ENCODE data around the gene TMEM242.

TMEM242 gene

DNA sequence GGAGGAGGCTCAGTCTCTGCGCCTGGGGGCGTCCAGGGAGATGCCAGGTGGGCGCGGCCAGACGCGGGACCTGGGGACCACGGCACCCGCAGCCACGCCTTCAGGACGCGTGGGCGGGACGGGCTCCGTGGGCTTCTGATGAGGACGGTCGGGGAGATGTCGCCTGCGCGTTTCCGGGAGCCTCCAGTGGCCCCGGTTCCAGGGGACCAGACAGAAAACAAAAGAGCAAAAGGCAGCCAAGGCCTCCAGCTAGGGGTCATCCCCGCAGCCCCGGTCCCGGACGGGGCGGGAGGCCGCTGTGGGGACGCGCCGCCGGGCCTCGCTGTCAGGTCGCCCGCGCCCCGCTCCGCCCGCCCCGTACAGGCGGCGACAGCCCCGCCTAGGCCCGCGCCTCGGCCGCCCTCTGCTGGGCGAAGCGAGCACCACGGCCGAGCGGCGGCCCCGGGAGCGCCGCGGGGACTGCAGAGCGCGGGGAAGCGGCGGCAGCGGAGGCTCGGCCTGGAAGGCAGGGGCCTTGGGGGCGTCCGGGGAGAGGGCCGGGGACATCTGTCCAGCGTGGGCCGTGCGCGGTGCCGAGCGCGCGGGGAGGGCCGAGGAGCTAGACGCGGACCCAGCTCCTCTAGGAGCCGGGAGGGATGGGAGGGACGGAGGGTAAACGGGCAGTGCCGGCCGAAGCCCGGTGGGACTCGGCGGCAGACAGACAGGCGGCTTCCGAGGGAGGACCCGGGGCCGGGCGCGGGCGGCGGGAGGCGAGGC is 48.7 kb downstream of the TMEM242 start:
- TF ChIP-seq, protein P1, sequence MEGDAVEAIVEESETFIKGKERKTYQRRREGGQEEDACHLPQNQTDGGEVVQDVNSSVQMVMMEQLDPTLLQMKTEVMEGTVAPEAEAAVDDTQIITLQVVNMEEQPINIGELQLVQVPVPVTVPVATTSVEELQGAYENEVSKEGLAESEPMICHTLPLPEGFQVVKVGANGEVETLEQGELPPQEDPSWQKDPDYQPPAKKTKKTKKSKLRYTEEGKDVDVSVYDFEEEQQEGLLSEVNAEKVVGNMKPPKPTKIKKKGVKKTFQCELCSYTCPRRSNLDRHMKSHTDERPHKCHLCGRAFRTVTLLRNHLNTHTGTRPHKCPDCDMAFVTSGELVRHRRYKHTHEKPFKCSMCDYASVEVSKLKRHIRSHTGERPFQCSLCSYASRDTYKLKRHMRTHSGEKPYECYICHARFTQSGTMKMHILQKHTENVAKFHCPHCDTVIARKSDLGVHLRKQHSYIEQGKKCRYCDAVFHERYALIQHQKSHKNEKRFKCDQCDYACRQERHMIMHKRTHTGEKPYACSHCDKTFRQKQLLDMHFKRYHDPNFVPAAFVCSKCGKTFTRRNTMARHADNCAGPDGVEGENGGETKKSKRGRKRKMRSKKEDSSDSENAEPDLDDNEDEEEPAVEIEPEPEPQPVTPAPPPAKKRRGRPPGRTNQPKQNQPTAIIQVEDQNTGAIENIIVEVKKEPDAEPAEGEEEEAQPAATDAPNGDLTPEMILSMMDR (IDR thresholded peaks at IDR 0.05; ENCODE audit: low read depth, low read length, missing control alignments) = peak; percentile 44
- in situ Hi-C loops (cut with HindIII; ENCODE audit: low sequenced_read_pairs) = no loop called here
- peak overlapping the region; percentile 57 for H3K4me3 ChIP-seq (ENCODE audit: low read depth, low read length)
- DNase-seq (ENCODE audit: low read depth) = peak; percentile 12

DNA sequence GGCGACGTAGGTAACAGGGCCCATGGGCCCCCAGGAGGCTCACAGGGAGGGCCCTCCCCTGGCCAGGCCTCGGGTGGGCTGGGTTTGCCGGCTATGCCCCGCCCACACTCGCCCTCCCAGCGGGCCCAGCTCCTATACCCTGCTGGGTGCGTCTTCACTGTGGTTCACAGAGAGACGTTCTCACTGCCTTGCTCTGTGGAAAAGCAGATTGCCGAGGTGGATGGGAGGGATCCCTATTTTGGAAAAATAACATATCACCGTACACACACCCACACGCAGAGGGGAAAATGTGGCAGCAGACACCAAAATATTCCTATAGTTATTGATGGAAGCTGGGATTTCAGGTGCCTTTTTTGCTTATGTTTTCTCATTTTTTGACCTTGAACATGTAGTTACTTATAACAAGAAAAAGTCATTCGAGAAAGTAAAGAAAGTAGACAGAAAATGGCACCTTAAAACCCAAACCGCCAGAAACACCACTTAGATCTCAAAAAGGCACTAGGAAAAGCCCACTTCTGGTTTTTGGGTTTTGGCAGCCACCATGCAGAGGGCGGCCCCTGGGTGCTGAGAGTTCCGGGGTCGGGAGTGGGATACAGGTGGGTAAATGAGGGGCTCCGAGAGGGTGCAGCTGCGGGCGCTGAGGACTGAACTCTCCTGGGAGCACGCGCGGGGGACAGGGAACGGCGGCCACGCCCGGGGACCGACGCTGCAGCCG is 49.4 kb downstream of the TMEM242 start:
- in situ Hi-C loops (cut with HindIII; ENCODE audit: low sequenced_read_pairs) = no loop called here
- peak overlapping the region; percentile 57 for H3K4me3 ChIP-seq (ENCODE audit: low read depth, low read length)
- TF ChIP-seq, protein P1 (IDR thresholded peaks at IDR 0.05; ENCODE audit: low read depth, low read length, missing control alignments) = no peak
- DNase-seq (ENCODE audit: low read depth) = no peak

DNA sequence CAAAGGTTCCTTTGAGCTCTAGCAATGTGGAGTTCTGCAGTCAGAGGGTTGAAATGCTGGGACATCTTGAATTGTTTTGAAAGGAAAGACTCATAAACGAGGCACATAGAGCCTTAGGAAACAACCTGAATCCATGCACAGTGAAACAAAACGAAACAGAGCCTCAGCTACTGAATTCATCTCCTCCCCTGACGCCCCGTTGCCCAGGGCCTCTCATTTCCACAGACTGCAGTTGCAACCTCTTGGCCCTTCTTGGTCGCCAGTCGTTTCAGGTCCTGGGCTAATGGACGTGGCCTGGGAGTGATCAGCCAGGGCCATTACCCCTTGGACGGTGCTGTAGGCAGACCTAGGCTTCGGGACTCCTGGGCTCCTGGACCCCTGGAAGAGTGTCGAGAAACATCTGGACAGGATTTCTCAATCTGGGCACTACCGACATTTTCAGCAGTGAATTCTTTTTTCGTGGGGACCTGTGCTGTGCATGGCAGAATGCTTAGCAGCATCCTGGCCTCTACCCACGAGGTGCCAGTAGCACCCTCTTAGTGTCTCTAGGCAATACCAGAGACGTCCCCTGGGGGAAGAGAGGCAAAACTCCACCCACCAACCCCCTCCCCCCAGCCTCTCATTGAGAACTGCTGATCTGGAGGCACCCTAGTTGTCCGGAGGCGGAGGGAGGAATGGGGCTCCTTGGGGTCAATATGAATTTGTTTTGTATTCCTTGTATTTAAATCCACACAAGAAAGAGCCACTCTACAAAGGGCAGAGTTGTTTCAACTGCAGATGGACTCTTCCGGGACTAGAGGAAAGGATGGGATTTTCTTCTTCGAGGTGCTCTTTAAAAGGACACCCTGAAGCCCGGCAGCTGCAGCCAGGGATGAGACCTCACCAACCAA is 50.2 kb downstream of the TMEM242 start:
- no peak for DNase-seq (ENCODE audit: low read depth)
- TF ChIP-seq, protein P1 (IDR thresholded peaks at IDR 0.05; ENCODE audit: low read depth, low read length, missing control alignments) = no peak
- H3K4me3 ChIP-seq (ENCODE audit: low read depth, low read length) = no peak overlapping the region
- in situ Hi-C loops (cut with HindIII; ENCODE audit: low sequenced_read_pairs) = no loop called here

DNA sequence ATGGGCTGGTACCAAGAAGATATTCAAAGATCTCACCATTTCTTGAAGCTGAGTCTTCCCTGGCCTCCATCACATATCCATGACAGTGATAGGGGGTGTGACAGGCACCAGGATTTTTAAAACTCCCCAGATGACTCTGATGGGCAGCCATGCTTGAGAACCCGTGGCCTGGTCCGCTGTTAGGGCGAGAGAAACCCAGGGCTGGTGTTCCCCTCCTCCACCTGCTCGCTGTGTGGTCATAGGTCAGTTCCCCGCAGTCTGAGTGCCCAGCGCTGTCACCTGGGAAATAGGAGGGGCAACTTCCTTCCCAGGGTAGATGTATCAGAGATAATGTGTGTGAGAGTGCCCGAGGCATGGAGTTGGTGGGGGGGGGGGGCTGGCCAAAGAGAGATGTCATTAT is 50.9 kb downstream of the TMEM242 start:
- H3K4me3 ChIP-seq (ENCODE audit: low read depth, low read length) = no peak overlapping the region
- no peak for DNase-seq (ENCODE audit: low read depth)
- in situ Hi-C loops (cut with HindIII; ENCODE audit: low sequenced_read_pairs) = no loop called here
- TF ChIP-seq, protein P1 (IDR thresholded peaks at IDR 0.05; ENCODE audit: low read depth, low read length, missing control alignments) = no peak

DNA sequence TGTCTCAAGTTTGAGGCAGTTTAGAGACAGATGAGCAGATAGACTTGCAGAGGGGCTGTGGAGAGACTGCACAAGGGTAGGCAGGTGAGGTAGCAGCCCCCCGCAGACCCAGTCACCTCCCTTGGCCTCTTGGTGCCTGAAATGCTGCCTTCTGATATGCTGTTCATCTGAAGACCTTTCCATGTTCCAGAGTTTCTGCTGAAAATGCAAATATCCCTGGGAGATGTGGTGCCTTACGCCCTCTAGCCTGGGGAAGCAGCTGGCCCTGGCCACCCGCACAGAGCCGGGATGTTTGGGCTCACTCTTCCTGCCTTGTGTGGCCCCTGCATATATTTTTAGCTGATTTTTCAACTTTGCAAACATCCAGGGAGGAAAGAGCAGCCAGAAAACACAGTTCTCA is 51.4 kb downstream of the TMEM242 start:
- H3K4me3 ChIP-seq (ENCODE audit: low read depth, low read length) = no peak overlapping the region
- DNase-seq (ENCODE audit: low read depth) = no peak
- TF ChIP-seq, protein P1 (IDR thresholded peaks at IDR 0.05; ENCODE audit: low read depth, low read length, missing control alignments) = no peak
- in situ Hi-C loops (cut with HindIII; ENCODE audit: low sequenced_read_pairs) = no loop called here

DNA sequence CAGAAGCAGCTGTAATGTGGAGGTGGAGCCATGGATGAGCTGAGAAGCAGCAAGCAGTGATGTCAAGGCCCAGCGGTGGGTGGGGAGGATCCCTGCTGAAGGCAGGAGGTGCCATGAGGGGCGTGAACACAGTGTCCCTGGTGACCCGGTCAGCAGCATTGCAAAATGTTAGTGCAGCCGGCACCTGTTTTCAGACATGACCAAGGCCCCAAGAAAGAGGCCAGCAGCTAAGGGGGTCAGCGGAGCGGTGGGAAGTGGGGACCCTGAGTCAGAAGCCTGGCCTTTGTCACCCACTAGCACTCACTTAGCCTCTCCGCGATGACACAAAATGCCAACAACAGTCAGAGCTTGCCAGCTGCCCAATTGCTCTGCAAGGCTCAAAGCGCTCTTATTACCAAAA is 51.9 kb downstream of the TMEM242 start:
- no peak for DNase-seq (ENCODE audit: low read depth)
- in situ Hi-C loops (cut with HindIII; ENCODE audit: low sequenced_read_pairs) = no loop called here
- TF ChIP-seq, protein P1 (IDR thresholded peaks at IDR 0.05; ENCODE audit: low read depth, low read length, missing control alignments) = no peak
- H3K4me3 ChIP-seq (ENCODE audit: low read depth, low read length) = no peak overlapping the region
